G401.6 (cell line): ENCODE measurements around the gene MAK.
"Not testable (repeated sequence)": the region's sequence is repeated elsewhere in the genome, so short reads cannot be mapped to it uniquely, and the experiment has no call there.

ENCODE experiments used
- FAIRE-seq: peaks from 2 replicates; lab custom pipeline; 2012; peaks lifted over from hg19 to GRCh38; lab: Jason Lieb, UNC

MAK gene, protein sequence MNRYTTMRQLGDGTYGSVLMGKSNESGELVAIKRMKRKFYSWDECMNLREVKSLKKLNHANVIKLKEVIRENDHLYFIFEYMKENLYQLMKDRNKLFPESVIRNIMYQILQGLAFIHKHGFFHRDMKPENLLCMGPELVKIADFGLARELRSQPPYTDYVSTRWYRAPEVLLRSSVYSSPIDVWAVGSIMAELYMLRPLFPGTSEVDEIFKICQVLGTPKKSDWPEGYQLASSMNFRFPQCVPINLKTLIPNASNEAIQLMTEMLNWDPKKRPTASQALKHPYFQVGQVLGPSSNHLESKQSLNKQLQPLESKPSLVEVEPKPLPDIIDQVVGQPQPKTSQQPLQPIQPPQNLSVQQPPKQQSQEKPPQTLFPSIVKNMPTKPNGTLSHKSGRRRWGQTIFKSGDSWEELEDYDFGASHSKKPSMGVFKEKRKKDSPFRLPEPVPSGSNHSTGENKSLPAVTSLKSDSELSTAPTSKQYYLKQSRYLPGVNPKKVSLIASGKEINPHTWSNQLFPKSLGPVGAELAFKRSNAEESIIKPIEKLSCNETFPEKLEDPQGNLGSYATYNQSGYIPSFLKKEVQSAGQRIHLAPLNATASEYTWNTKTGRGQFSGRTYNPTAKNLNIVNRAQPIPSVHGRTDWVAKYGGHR

DNA sequence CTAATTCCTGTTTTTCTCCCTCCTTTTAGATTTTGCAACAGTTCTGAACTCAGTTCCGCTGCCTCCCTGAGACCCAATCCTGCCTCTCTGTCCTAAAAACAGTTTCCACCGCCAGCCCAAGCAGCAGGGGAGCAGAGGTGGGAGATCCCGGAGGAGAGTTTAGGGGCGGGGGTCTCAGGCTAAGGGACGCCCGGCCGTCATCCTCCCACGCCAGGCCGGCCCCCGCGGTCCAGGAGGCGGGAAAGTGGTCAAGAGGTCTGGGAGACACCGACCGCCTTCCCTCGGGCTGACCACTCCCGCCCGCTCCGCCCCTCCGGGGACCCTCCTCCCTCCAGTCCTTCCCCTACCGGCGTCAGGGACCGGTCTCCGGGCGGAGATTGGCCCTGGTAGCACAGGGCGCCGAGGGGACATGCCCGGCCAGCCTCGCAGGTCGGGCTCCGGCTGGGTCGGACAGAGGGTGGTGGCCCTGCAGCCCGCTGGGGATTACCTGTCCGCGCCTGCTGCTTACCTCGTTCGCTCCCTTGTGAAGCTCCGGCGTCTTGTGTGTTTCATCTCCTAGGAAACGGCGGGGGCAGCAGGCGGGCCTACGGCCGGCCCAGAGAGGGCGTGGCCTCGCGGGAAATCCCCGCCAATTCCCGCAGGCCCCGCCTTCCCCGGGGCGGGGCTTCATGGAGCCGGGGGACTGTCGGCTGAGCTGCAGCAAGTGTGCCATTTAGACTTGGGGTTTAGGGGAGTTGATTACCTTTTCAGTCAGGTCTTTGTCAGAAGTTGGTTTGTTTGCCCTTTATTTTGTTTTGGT is at the start of gene MAK:
TSS of gene MAK (minus strand) at position 545 of the 799 bp plus-strand sequence. CDS start 7,891 bp downstream, outside the sequence.
- FAIRE-seq, result peak; percentile 95

DNA sequence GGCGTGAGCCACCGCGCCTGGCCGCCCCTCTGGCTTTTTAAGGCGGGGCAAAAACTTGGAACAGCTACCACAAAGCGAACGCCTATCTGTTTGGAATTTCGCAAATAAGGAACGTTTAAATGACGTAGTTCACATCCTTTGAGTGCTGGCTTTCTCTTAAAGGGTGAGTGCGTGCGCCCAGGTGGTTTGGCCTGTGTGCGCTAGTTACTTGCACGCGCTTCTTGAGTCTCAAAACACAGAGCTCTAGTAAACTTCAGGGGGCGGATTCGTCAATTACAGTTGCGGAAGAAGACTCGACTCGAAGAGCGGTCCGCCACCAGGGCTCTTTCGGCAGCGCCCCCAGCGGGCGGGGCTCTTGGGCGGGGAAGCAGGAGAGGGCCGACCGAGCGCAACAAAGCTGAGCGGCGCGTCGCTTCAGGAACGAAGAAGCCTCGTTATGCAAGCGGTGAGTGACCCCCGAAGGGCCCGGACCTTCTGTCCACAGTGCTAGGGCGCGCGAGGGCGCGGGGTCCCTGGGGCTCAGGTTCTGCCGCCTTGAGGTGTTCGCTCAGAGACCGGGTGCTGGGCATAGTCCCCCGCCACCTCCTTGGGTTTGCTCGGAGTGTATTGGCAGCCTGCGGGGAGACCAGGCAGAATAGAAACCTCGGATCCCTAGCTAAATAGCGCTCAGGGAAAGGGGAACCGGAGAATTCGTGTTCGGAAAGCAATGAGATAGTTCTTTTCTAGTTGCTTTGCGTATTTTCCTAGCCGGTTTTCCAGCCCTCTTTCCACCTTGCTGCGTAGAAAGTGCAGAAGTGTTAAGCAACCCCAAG is 48.6 kb upstream of the MAK start, which contains the start of gene SYCP2L:
TSS of gene SYCP2L (plus strand) at position 362 of the 812 bp plus-strand sequence. CDS start at position 437, 75 bp downstream.
- no peak for FAIRE-seq

DNA sequence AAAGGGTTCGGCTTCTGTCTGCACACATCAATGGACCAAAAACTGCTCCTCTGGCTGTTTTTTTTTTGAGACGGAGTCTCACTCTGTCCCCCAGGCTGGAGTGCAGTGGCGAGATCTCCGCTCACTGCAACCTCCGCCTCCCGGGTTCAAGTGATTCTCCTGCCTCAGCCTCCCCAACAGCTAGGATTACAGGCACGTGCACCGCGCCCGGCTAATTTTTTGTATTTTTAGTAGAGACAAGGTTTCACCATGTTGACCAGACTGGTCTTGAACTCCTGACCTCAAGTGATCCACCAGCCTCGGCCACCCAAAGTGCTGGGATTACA is 48.0 kb upstream of the MAK start:
- not testable (repeated sequence) for FAIRE-seq

DNA sequence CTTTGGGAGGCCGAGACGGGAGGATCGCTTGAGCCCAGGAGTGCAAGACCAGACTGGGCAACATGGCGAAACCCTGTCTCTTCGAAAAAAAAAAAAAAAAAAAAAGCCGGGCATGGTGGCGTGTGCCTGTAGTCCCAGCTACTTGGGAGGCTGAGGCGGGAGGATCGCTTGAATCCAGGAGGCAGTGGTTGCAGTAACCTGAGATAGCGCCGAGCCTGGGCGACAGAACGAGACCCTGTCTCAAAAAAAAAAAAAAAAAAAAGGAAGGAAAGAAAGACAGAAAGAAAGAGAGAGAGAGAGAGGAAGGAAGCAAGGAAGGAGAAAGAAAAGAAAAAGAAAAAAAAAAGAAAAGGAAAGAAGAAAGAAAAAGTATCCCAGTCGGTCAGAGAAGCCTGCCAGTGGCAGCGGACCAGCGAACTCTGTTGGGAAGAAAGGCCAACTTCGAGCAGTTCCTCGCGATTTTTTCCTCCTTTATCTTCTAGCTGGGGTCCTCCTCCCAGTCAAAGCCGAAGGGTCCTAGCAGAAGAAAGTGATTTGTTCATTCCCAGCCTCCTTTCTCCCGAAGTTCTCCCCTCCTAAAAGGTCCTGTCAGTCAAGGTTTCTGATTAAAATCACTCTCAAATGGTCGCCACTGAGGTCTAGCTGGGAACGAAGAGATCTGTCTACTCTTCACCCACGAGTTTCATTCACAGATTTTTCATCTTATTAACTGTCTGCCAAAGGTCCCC is 46.1 kb upstream of the MAK start:
- no peak for FAIRE-seq

DNA sequence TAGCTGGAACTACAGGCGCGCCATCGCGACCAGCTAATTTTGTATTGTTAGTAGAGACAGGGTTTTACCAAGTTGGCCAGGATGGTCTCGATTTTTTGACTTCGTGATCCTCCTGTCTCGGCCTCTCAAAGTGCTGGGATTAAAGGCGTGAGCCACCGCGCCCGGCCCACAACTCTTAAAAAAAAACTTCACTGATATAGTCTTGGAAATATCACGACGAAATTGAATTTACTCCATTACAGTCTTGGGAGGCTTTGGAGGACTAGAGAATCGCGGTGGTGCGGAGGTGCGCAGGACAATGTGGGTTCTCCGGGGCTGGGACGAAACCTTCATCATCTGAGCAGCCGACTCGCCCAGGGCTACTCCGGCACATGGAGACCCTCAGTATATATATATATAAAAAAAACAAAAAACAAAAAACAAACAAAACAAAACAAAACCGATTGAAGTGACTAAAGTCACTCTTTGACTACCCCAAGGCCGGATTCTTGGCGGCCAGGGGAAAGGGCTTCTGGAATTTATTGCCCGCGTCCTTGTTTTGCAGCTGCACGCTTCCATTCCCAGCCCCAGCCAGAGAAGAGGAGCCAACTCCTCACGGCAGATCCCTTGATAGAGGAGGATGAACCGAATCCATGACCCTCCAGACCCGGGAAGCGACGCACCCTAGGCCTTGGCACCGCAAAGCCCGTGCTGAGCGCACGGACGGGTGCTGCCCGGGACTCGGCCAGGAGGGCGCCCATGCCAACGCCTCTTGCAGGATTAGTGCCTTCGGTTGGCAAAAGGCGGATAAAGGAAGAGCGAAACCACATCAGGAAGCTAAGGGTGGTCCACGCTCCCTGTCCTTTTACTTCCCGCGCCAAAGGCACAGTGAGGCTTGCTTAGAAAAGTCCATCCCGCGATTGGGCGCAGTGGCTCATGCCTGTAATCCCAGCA is 45.2 kb upstream of the MAK start:
- FAIRE-seq, result no peak

DNA sequence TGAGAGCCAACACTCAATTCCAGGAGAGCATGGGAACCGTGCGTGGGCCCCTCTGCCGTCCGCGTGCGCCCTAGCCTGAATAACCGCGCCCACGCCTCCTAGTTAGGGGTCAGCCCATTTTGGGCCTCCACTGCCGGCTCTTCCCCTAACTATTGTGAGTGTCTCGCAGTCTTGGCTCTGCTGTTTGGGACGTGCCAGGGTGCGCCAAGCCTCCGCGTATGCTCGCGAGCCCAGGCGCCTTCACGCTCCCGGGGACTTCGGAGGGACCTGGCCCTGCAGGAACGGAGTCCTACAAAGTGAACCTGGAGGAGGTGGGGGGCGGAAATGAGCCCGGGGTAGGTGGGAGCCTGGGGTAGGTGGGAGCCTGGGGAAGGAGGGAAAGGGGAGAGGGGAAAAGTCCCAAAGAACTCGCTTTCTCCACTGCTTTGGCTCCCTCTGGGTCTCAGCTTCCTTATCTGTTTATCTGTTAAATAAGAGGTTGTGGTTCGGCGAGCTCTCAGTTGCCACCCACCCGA is 44.4 kb upstream of the MAK start:
- FAIRE-seq, result no peak

DNA sequence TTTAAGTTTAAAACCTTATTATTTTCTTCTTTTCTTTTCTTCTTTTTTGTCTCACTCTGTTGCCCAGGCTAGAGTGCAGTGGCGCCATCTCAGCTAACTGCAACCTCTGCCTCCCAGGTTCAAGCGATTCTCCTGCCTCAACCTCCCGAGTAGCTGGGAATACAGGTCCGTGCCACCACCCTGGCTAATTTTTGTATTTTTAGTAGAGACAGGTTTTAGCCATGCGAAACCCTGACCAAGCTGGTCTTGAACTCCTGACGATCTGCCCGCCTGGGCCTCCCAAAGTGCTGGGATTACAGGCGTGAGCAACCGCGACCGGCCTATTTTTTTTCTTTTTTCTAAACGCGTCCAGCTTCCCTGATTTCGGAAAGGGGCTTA is 43.9 kb upstream of the MAK start:
- FAIRE-seq, result not testable (repeated sequence)

DNA sequence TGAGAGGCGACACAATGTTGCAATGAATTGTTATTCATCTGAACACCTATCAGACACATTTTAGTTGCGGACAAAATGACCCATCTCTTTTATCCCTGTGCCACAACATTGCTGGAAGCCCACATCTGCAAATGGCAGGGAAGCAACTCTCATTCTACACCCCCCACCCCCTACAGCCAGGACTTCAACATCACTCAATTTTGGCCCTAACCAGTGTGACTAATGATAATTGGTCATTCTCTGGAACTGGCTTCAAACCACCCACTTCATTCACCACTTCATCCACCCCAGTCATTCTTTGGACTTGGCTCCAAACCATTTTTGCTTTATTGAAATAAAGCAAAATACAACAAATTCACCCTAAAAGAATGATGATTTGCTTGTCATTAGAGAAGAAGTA is 42.0 kb upstream of the MAK start:
- FAIRE-seq, result no peak

DNA sequence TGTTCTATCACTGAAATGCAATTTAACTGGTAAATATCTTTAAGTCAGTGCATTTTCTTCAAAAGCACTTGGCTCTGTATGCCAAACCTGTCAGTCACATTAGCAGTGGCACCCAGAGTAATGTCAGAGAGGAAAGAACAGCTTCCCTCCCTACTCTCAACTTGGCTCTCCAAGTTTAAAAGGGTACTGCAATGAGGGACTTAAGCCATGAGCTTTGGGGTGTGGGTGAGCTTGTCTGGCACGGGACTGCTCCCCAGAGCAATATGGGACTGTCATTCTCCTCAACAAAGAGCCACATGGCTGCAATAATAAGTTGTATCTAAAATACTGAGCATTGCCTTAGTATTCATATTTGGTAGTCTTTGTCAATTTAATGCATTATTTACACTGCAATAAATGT is 39.5 kb upstream of the MAK start:
- FAIRE-seq, result no peak

DNA sequence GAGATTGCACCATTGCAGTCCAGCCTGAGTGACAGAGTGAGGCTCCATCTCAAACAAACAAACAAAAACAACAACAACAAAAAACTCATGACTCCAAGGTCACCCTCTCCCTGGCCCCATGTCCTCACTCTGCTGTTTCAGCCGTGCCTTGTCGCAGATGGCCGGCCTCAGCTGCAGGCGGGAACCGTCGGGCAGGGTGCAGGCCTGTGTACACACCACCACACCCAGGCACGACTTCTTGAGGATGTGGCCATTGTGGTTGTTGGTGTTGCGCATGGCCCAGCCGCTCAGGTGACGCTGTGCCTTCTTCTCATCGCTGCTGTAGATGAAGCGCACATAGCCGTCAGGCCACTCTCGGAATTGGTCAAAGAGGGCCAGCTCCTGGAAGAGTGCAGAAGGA is 38.7 kb upstream of the MAK start:
- no peak for FAIRE-seq

DNA sequence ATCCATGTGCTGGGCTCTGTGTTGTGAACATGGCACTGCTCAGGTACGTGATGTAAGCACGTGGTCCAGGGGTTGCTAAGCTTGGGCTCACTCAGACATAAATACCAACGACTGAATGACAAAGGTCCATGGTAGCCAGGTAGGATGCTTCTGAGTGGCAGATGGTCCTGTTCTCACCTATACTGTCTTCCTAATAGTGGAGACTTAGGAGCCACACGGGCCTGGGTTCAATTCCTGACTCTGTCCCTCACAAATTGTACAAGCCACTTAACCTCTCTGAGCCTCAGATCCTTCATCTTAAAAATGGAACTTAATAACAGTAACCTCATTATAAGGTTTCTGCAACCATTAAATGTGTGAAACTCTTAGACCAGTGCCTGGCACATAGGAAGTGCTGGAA is 36.7 kb upstream of the MAK start:
- FAIRE-seq, result no peak

DNA sequence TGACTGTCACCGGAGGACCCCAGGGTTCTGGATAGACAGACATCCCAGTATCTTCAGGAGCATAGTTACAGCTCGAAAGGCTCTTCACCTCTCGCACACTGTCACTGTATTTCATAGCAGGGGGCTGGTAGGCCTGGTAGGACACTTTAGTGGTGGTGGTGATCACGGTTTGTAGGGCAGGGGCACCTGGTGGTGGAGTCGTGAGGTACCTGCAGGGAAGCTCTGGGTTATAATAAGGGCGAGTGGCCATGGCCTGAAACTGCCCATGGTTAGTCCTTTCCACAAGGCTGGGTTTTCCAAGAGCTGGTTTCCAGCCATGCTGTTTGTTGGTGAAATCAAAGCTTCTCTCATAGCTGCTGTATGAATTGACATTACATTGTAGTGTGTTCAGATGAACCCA is 35.9 kb upstream of the MAK start:
- FAIRE-seq, result no peak

DNA sequence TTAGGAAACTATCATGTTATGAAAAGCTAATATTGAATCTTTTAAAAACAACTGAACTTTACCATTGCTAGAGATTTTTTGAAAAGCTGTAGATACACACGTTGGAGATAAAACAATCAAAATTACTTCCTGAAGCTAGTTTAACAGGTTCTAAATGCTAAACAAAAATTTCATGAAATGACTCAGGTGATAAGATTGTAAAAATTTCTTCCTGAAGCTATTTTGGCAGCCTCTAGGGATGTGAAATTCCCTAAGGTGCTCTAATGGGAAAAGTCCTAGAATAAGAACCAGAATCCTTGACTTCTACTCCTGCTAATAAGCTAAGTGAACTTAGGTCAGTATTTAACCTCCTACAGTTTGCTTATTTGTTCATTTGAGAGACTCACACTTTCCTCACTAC is 35.0 kb upstream of the MAK start:
- no peak for FAIRE-seq

DNA sequence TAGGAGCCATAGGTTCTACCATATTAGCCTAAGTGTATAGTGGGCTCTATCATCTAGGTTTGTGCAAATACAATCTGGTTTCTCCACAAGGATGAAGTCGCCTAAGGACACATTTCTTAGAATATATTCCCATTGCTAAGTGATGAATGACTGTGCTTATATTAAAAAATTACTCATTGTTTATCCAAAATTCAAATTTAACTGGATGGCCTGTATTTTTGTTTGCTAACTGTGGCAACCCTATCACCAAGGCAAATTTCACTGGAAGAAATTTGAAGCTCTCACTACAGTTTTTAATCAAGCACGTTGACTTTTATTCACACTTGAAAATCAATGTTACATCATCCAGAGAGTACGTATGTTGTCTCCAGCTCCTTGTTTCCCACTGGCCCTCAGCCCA is 29.6 kb upstream of the MAK start:
- FAIRE-seq, result no peak

DNA sequence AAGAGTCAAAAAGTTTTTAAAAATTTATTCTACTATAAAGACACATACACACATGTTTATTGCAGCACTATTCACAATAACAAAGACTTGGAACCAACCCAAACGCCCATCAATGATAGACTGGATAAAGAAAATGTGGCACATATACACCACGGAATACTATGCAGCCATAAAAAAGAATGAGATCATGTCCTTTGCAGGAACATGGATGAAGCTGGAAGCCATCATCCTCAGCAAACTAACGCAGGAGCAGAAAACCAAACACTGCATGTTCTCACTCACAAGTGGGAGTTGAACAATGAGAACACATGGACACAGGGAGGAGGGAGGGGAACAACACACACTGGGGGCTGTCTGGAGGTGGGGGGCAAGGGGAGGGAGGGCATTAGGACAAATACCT is 28.4 kb upstream of the MAK start:
- FAIRE-seq, result not testable (repeated sequence)

DNA sequence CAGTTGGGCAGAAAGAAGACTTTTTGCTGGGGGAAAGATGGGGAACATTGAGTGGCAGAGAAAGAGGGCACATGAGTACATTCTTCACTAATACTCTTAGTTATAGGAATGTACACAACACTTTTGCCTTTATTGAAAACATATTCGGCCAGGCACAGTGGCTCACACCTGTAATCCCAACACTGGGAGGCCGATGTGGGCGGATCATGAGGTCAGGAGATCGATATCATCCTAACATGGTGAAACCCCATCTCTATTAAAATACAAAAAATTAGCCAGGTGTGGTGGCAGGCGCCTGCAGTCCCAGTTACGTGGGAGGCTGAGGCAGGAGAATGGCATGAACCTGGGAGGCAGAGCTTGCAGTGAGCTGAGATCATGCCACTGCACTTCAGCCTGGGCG is 24.7 kb upstream of the MAK start:
- FAIRE-seq, result not testable (repeated sequence)

DNA sequence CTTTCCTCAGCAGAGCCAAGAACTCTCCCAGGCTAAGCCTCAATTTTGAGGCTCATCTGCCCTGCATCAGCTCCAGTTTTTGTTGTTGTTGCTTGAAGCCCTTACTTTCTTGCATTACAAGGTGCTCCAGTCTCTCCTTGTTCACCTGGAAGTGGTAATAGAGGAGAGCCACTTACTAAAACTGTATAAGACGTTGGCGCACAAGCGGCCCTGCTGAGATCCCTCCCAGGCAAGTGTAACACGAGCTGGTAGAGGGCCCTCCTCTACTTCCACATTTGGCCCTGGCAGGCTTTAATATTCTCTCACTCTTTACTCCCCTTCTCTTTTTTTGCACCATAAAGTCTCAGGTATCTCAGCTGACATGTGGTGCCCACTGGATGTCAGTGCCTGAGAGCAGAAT is 24.0 kb upstream of the MAK start:
- FAIRE-seq, result no peak

DNA sequence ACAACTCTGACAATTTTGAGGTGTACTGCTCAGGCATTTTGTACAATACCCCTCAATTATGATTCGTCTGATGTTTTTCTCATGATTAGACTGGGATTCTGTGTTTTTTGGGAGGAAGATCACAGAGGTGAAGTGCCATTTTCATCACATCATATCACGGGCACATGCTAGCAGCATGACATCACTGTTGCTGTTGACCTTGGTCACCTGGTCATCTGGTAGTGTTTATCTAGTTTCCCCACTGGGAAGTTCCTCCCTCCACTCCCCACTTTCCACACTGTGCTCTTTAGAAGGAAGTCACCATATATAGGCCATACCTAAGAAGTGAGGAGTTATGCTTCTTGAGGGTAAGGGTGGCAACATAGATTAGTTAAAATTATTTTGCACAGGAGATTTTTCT is 22.7 kb upstream of the MAK start:
- no peak for FAIRE-seq

DNA sequence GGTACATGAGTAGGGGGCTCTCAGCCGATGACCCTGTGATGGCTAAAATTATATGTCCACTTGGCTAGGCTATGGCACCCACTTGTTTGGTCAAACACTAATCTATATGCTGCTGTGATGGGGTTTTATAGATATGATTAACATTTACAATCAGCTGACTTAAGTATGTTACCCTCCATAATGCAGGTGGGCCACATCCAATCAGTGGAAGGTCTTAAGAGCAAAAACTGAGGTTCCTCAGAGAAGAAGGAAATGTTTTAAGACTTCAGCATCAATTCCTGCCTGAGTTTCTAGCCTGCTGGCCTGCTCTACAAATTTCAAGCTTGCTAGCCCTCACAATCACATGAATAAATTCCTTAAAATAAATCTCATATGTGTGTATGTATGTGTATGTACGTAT is 18.9 kb upstream of the MAK start:
- FAIRE-seq, result no peak

DNA sequence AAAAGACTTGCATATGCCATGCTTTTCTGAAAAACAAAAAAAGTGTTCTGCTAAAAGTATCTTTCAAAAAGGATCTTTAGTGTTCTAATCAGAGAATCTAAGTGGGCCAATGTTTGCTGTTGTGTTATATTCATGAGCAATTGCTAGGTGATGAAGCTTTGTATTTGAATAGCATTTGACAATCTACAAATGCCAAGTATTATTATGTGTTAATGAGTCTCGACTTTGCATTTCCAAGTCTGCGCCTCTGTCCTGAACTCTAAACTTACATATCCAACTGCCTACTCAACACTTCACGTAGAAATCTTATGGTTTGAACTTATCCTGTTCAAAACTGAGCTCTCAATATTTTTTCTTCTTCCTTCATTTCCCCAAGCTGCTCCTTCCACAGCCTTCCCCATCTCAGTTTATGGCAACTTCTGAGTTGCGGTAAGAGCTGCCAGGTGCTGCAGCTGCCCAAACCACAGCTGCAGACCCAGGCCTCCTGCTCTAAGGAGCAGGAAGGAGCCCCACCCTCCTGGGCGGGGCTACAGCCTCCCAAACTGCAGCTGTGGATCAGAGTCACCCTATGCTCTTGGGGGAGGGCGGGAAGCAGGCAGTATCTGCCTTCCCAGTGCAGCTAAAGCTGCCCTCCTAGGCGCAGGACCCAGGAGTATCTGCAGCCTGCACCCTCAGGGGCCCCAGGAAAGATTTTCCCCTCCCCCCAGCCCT is 16.7 kb upstream of the MAK start:
- no peak for FAIRE-seq
